GM23248 (cell line): ENCODE results near the gene UBR3.

ENCODE experiments used
- EZH2 ChIP-seq: fragments of 200-600 bp; sonication (generic); IDR thresholded peaks from 2 replicates; pipeline ENCODE4 v1.6.1; 2018; ENCODE audit warnings: antibody characterized with exemption, mild to moderate bottlenecking; ENCODE audit not compliant: insufficient read depth, poor library complexity, severe bottlenecking
- EZH2phosphoT487 ChIP-seq: fragments of 200-600 bp; sonication (generic); IDR thresholded peaks from 2 replicates; pipeline ENCODE4 v1.6.1; 2018; ENCODE audit warnings: antibody characterized with exemption, moderate library complexity, mild to moderate bottlenecking, low read depth; ENCODE audit not compliant: insufficient read depth

- TF ChIP-seq EZH2 (no peak), EZH2phosphoT487 (no peak)
Observed at GRCh38 chr2:169840747-169841142, 13.5 kb downstream of the UBR3 start.
